Bone marrow (tissue), 2 donors: ENCODE results near the gene C10orf90.

Source experiments
- DNase-seq, 2 donors: peaks; one replicate each; lab custom pipeline; 2025; lab: John Stamatoyannopoulos, UW

C10orf90 gene

DNA sequence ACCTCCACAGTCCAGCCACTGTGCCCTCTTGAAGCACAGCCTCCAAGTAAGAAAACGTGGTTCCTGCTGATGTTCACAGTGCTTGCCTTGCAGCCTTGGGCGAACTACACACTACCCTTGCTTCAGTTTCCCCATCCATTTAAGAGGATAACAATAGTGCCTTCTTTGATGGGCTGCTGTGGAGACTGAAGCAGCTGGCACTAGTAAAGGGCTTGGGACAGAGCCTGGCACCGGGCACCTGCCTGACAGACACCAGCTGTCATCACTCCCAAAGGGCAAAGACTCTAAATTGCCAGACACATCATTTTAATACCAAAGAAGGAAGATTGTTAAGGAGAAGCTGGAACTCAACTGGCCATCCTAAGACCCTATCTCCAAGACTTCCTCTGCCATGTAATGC is 3.1 kb upstream of the C10orf90 start:
- DNase-seq = no peak

DNA sequence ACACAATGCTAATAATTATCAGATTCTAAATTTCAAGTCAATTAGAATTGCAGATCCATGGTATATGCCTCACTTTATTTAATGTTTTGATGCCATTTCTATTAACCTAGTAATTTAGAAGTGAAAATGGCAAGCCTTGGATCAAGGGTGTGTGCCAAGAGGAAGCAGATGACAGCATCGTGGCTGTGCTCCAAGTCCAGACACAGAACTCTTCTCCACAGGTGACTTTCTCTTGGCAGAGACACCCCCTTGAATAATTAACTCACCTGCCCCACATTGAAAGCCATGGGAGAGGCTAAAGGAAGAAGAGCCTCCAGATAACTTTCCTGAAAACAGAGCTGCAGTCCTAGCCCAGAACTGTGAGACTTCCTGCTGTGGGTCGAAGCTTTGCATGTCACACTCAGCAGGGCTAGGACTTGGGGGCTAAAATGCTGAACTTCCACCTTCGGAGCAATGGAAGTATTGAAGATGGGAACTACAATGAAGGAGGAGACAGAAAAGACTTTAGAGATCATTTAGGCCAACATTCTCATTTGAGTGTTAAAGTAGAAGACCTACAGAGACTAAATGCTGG is 996 bp upstream of the C10orf90 start:
- DNase-seq = no peak

DNA sequence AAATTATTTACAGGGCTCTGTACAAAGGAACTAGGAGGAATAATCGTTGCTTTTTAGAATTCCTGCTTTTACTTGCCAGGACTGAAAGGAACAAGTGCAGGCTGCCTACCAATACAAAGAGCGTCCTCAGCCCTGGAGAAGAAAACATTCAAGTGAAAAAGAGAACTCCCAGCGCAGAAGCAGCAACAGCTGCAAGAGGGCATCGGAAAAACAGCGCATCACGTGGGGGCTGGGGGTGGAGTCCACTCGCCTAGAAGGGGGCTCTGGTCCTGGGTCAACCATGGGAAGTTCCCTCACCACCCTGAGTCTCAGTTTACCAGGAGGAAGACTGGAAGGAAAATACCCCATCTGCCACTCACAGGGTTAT is 385 bp upstream of the C10orf90 start:
- DNase-seq = no peak

DNA sequence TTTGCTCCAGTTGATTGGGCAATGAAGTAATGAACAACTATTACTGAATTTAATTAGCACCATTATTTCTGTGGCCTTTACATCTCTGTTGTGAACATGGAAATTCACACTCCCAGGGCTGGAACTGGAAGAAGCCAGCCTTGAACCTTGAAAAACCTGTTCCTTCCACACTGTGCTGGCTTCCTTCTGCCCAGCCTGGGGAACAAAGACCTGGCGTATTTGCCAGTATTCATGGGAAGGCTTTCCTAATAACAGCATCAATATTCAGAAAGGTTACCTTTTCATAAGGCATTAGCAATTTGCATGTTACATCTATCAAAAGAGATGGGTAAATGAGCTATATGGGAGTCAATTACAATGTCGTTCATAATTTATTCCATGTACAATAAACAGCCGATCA is 1.3 kb downstream of the C10orf90 start:
- DNase-seq = no peak

DNA sequence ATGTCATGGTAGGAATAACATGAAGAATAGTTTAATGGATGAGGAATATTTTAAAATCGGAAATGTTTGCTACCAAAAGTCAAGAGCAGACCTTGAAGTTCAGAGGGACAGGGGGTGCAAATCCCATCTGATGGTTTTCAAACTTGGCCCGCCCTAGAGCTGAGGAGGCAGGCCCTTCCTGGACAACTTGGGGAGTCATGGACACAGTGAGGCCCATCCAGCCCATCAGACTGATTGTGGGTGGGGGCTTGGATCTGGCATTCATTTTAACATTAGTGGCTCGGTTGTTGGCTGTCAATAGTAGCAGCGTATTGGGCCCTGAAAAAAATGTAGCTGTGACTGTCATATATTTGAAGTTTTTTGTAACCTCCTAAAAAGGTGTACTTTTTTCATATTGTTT is 2.0 kb downstream of the C10orf90 start:
- DNase-seq = no peak

DNA sequence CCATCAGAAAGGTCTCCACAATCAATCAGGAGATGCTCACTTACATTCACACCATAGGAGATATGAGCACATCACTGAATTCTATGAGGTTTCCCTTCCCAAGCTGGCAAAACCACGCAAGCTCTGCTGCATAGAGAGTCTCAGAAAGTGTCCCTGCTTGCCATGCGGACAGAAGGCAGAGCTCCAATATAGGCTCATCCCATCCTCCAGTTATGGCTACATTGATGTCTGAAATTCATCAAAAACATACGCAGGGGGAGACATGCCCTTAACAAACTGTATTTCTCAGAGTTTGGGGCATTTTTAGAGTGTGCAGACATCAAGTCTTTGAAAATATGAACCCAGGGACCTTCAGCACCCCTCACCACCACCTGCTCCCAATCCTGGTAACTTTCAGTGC is 2.9 kb downstream of the C10orf90 start:
- DNase-seq = no peak

DNA sequence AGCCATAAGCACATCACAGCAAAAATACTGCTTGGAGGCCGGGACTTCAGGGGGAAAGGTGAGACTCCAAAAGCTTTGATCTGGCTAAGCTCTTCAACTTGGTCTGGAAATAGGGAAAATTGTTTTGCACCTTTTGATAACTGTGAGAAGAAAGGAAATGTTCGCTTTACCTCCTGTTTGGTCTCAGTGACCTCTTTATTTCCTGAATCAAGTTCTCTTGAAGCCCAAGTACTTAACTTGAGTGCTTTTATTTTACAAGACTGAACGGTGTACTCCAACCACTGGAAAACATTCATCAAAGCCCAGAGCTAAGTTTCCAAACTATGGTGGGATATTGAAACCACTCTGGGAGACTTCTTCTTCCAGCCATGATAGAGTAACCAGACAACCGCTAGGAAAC is 5.3 kb downstream of the C10orf90 start:
- no peak for DNase-seq

DNA sequence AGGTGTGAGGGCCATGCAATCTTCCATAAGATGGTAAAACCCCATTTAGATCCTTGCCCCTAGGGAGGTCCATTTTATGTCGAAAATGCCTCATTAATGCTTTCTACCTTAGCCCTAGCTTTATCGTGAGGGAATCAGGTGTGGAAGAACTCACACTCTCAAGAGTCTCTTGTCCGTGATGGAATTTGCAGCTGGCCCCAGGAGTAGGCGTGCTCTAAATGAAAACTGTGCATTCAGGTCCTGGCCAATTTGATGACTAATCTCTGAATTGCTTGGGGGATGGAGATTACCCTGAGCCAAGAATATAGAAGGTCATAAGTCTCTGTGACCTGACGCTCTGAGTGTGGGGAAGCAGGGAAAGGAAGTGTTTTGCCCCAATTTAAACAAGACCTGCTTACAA is 6.6 kb downstream of the C10orf90 start:
- no peak for DNase-seq

DNA sequence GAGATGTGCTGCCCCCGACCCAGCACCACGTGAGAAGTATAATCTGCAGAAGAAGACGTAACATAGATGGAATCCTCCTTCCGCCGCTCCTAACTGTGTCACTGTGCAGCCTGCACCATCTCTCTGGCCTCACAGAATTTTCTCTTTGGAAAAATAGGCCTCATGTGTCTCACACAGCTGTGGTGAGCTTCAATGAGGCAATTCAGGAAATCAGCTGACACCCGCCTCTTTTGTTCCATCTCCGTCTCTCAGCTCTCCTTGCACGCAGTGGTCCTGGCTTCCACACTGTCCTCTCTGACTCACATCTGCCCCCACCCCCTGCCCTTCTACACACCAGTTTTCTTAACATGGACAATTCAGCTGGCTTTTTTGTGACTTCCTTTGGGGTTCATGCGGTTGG is 7.2 kb downstream of the C10orf90 start:
- no peak for DNase-seq

DNA sequence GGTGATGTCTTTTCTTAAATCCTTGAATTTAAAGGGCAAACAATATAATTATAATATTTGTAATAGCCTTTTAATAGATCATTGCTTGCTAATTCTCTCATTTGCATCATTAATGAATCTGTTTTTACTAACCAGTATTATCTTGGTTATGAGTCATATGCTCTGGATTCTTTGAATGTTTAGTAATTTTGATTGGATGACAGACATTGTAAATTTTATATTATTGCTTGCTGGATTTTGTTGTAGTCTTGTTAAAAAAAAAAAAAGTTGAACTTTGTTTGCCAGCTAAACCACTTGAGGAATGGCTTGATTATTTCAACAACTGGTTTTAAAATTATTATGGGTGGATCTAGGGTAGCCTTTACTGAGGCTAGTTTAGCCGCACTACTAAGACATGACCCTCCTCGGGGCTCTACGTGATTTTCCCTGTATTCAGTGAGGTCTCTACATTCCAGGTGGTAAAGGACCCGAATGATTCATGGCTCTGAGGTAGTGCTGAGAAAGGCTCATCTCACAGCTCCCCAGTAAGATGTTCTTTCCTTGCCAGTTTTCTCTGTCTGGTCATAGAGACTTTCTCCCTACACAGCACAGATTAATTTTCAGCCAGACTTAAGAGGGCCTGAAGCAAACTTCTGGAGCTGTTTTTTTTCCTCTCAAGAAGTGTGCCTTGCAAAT is 8.5 kb downstream of the C10orf90 start:
- no peak for DNase-seq

DNA sequence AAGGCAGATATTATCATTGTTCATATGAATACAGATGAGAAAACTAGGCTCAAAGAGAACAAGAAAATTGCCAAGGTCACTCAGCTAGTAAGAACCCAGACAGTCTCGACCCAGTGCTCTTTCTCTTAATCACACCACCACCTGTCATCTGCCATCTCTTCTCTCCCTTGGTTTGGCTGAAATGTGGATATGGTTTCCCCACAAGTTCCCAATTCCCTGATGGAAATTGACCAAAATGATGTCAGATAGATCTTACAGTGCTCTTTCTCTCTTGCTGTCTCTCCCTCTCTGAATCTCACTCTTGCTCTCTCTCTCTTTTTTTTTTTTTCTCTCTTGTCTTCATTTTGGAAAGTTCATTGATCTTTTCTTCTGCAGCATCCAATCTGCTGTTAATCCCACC is 9.1 kb downstream of the C10orf90 start:
- DNase-seq = no peak

DNA sequence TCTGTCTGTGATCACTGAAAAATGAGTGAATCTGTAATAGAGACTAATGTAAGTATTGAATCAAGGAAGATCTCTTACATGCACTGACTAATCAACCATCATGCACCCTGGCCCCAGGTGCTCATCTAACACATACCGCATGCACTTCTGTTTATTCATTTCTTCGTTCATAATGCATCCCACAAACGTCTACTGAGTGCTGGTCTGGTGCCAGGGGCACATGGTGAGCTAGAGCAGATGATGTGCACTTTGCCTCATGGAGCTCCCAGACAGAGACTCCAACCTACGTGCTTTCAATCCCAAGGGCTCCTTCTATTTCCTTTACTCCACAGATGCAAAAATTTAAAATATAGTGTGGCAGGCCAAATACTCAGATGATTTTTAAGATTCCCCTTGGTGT is 10.7 kb downstream of the C10orf90 start:
- DNase-seq = no peak

DNA sequence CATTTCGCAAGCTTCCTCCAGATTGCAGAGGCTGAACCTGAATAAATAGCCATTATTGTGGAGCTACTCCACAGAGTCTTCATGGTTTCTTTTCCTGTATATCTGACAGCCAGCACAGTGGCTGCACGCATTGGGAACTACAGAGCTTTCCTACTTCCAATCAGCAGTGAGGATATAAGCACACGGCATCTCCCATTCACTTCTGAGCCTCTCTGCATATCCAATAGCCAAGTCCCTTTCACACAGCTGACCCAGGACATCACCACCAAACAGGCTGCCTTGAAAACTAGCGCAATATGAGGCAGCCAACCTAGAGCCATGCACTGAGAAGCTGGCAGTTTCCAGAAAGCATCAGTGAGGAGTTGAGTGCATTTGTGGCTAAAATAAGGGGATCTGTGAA is 11.6 kb downstream of the C10orf90 start:
- no peak for DNase-seq

DNA sequence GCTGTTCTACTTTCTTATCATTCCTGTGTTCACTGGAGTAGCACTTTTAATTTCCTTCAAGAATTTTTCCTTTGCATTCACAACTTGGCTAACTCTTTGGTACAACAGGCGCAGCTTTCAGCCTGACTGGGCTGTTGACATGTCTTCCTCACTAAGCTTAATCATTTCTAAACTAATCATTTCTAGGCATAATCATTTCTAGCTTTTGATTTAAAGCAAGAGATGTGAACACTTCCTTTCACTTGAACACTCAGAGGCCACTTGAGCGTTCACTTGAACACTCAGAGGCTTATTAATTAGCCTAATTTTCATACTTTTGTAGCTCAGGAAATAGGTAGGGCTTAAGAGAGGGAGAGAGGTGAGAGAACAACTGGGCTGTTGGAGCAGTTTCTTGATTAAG is 15.9 kb downstream of the C10orf90 start:
- no peak for DNase-seq

DNA sequence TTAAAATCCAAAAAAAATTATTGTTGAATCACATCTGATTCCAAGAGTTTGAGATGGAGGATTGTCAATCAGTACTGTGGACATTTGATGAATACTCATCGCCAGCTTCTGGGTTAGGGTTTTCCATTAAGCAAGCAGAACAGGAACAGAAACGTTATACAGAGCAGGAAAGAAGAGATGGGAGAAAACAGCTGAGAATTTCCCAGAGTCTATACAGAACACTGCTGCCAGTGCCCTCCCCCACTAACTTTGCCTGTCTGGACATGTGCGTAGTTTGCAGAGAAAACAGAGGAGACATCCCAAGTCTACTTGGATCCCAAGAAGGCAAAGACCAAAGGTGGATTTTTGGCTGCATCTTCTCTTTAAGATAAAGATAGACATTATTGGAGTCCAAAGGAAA is 19.0 kb downstream of the C10orf90 start:
- no peak for DNase-seq

DNA sequence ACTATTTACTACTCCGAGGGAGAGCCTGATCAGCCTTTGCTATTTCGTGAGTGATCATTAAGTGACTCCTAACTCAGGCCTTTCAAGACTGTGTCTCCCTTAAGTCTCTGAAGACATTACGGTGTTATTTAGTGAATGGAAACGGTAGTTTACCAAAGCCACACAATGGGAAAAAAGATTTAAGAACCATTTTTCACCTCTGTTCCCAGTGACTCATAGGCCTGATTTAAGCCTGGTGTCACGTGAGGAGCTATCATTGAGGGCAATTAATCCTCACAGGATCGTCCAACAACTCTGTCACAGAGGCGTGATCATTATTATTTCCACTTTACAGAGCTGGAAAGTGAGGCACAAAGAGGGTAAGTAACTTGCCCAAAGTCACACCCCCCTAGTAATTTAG is 20.3 kb downstream of the C10orf90 start:
- DNase-seq = no peak

DNA sequence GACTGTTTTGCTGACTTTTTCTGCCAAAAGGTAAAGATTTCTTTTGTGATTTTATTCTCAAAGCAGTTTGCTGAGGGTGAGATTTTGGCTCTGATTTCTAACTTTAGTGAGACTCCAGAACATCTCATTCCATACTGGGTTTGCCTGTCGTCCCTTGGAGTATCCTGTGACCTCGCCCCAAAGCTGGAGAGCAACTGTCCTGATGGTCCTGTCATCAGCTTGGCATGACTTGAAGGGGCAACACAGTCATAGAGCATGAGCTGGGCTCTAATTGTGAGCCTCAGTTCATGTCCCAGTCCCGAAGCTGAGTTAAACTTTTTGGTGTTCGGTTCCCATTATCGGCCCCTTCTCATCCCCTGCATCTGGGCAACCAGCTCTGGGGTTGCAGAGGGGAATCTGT is 23.4 kb downstream of the C10orf90 start:
- no peak for DNase-seq

DNA sequence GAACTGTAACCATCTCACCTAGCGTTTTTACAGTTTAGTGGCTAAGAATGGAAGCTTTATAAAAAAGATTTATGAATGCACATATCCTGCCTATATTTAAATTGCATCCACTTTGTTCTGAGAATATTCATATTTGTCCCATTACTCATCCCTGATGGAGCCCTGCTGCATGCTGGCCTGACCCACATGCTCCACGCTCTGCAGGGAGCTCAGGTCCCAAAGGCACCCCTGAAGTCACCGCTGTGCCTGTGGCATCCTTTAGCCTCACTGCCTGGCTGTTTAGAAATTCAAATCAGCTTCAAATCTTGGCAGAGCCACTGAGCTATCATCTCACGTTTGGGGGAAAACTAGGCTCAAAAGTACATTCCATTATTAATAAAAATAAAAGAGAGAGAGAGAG is 24.4 kb downstream of the C10orf90 start:
- DNase-seq = no peak

DNA sequence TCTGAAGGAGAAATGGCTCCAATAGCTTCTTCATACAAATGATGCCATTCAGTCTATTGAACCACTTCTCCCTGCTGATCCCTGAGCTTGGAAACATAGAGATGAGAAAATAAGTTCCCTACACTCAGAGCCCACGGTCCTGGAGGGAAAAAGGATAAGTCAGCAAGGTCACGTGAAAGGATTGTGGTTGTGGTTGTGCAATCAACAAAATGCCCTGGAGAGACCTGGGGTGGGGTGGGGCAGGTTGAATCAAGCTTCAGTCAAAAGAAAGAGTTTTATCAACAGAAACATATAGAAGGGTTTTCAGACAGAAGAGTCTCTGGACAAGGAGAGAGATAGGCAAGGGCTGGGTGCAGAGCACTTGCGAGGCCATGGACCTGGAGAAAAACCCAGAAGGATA is 30.1 kb downstream of the C10orf90 start:
- no peak for DNase-seq

DNA sequence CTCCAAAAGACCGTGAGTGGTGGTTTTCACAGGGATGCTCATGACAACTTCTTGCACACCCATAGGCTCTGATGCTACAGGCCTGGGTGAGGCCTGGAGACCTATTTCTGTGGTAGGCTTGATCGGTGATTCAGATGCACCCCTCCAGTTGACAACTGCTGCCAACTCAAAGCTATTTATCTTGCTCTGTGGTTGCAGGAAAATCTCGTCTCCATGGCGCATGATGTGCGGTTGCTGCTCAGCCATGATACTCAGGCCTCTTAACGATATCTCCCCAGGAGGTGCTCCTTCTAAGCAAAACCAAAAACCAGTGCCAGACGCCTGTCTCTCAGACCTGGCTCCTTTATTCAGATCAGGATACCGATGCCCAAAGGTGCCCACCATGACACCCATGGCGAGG is 31.4 kb downstream of the C10orf90 start:
- DNase-seq = no peak

DNA sequence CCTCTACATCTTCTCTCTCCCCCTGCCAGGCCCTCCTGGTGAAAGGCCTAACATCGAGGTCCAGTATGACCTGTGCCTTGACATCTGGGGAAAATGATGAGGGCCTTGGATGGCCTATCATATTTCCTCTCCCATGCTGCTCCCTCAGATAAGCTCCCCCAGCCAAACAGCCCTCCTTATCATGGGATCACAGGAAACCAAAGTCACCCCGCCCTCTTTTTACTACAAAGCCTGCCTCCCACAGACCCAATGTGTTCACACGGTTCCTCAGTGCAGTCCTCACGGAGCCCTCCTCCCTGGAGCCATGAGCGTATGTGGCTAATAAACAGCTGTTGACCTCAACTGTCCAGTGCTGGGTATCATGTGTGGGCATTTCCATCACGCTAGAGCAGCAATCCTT is 32.0 kb downstream of the C10orf90 start:
- DNase-seq = no peak

DNA sequence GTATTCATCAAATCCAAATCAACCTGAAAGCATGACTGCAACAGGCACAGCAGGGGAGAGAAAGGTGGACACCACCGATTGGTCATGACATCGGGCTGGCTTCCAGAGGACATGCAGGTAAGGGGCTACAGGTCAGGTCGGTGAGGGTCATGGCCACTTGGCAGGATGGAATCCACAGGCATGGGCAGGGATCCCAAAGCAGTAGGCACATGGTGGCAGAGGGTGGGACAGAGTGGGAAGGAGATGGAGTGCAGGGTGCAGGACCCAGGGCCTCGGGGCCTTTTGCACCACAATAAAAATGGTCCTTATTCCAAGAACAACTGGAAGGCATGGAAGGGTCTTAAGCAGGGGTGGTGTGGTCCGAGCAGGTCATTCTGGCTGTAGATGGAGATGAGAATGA is 33.0 kb downstream of the C10orf90 start:
- DNase-seq = no peak

DNA sequence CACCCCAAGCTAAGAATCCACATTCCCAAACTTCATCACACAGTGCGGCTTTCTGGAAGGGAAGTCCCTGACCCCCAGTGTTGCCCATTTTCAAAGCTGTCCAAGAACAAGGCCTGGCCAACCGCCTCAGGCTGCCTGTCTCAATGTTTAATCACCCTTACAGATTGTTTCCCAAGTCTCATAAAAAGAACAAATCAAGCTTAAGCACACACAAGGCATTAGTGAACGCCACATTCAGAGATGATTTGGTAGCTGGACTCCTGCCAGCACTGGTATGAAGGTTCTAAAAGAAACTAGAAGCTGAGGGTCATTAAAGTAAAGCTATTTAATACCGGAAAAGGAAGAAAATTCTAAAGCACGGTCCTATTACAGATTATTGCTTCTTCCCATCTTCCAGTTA is 35.6 kb downstream of the C10orf90 start:
- DNase-seq = no peak

DNA sequence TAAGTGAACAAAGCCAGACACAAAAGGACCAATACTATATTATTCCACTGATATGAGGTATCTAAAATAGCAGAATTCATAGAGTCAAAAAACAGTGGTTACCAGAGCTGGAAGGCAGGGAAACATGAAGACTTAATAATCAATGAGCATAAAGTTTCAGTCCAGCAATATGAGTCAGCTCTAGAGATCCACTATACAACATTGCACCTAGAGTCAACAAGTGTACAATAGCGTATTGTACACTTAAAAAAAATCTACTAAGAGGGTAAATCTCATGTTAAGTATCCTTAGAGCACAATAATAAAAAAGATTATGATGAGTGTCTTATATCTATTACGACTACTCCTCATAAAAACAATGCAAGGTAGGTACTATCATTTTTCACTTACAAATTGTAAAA is 36.1 kb downstream of the C10orf90 start:
- DNase-seq = no peak

DNA sequence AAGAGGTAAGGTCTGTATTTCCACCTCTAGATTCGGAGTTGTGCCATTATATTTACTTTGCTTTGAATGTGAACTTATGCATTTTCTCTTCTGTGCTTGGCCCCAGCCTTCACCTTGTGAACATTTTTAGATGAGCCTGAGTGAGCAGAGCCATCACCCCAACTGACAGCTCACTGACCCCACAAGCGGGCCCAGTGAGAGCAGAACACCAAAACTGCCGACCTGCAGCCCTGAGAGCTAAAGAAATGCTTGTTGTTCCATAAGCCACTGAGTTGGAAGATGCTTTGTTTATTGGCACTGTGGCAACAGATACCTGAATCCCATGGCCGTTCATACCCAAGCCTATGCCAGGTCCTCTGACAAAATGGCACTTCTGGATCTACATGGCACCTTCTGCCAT is 37.8 kb downstream of the C10orf90 start:
- DNase-seq = no peak
